ENCODE measurements around the gene PDE4A.
A peak's percentile ranks its signal among the peaks of the same experiment; 100 is the strongest.

Gene PDE4A

DNA sequence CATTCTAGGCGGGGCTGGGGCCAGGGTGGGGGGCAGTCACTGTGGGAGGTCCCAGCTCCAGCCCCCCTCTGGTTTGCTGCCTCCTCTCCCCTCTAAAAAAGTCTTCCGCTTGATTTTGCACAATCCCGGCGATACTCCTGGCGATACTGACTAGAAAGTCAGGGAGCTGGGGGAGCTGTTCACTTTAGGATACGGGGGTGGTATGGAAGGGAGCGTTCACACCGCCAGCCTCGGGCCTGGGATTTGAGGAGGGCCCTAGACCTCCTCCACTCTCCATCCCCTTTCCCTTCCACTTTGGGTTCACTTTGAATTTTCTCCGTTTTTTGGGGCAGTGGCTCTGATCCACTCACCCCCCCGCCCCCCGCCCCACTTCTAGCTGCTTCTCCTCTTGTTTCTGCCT, 47.8 kb downstream of the PDE4A start:
- DNase-seq = no peak

DNA sequence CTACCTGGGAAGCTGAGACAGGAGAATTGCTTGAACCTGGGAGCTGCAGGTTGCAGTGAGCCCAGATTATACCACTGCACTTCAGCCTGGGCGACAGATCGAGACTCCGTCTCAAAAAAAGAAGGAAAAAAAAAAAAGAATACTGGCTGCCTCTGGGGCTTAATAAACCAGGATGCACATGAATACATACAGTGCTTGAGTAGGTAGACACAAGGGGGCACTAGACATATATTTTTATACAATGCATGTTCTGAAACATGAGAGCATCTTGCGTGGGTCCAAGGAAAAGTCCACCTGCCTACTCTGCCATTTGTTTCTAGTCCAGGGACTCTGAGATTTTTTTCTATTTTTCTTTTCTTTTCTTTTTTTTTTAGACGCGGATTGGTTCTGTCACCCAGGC, 51.6 kb downstream of the PDE4A start:
- peak; percentile 25 for DNase-seq

DNA sequence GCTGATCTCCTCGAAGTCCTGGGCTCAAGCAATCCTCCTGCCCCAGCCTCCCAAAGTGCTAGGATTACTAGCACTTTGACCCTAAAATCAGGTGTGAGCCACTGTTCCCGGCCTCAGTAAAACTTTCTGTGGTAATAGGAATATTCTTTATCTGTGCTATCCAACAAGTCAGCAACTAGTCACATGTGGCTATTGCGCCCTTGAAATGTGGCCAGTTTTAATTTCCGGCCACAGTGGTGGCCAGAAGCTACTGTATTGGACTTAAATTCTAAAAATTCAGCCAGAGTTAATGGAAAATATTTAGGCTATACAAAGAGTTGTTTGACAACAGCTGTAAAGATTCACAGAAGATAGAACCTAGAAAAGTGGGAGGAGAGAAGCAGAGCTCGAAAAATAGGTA, 52.9 kb downstream of the PDE4A start:
- no peak for DNase-seq

DNA sequence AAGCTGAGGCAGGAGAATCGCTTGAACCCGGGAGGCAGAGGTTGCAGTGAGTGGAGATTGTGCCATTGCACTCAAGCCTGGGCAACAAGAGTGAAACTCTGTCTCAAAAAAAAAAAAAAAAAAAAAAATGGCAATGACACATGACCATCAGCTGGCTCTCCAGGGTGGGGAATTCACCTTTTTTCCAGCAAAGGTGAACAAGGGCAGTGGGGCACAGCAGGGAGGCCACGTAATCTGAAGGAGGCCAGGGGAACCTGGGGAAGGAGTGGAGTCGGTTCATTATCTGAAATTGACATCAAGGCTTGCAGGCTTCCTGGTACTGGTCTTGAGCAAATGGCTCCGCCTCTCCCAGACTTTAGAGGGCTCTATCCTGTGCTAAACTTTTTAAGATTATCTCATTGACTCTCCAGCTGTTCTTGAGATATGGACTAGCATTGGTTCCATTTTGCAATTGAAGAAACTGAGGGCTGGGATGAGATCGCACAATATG, 54.7 kb downstream of the PDE4A start:
- no peak for DNase-seq

DNA sequence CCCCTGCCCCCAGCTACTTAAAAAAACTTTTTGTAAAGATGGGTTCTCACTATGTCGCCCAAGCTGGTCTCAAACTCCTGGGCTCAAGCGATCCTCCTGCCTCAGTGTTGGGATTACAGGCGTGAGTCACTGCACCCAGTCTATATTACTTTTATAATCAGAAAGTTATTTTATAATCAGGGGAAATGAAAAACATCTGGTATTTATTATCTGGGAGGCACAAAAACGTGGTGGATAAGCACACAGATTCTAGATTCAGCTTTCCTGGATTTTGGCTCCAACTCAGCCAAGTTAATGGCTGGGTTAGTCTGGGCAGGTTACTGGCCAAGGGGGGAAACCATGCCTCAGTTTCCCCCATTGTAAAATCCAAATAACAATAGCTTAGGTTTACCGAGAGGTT, 58.1 kb downstream of the PDE4A start:
- no peak for DNase-seq

DNA sequence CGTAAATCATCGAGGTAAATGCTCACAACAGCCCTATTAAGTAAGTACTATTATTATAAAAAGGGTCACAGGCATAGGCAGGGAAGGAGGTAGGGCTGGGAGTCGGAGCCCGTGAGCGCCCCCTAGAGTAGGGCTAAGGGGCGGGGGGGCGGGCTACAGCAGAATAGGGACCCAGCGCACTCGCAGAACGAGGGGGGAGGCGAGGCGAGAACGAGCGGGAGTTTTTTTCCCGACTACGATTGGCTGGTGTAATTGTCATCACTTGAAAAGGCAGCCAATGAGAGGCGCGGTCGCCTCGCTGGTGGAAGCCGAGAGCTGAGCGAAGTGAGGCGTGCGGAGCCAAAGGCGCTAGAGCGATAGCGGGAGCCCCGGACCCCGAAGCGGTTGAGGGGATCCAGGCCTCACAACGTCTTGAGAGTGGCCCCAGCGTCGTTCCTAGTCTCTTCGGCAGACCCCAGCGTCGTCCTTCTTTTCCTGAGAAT, 58.6 kb downstream of the PDE4A start:
- DNase-seq = peak; percentile 93

DNA sequence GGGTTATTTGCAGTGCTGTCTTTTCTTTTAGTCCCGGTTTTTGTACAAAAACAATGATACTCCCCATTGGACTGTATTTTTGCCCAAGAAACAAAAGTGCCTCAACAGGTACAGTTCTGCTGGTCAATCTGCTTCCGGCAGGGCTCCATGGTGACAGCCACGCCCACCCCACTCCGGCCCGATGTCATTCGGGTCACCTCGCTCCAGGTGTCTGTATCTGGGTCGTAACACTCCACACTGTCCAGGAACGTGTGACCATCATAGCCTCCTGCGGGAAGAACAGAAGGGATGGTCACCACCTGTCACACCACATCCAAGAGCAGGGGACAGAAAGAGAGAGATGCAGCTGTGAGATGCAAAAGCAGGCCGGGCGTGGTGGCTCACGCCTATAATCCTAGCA, 66.2 kb downstream of the PDE4A start:
- DNase-seq = no peak

DNA sequence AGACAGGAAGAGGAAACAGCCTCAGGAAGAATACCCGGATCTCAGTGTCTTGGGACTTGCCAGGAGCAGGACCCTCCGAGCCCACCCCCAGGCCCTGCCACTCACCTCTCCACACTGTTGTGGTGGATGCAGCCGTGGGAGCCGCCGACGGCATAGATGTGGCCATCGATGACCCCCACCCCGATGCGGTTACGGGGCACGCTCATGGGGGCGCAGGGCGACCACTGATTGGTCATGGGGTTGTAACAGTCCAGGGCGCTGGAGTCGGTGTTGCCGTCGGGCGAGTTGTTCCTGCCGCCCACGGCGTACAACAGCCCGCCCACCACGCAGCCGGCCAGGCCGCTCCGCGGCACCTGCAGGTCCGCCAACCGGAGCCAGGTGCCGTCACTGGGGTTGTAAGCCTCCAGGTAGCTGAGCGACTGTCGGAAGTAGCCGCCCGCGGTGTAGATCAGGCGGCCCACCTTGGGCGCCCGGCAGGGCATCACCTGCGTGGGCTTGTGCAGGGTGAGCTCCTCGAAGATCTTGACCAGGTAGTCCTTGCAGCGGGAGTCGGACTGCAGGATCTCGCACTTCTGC, 71.2 kb downstream of the PDE4A start:
- no peak for DNase-seq

DNA sequence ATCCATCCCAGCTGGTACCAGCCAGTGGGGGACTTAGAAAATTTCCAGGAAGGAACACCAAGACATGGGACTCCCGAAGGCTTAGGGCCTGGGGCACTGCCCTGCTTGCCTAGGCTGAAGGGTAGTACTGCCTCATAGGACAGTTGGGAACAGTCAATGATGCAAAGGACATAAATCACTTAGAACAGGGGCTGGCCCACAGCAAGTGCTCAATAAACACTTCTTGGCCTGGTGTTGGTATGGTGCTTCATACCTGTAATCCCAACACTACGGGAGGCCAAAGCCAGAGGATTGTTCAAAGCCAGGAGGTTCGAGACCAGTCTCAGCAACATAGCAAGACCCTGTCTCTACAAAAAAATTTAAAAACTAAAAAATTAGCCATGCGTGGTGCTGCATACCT, 77.0 kb downstream of the PDE4A start:
- no peak for DNase-seq

DNA sequence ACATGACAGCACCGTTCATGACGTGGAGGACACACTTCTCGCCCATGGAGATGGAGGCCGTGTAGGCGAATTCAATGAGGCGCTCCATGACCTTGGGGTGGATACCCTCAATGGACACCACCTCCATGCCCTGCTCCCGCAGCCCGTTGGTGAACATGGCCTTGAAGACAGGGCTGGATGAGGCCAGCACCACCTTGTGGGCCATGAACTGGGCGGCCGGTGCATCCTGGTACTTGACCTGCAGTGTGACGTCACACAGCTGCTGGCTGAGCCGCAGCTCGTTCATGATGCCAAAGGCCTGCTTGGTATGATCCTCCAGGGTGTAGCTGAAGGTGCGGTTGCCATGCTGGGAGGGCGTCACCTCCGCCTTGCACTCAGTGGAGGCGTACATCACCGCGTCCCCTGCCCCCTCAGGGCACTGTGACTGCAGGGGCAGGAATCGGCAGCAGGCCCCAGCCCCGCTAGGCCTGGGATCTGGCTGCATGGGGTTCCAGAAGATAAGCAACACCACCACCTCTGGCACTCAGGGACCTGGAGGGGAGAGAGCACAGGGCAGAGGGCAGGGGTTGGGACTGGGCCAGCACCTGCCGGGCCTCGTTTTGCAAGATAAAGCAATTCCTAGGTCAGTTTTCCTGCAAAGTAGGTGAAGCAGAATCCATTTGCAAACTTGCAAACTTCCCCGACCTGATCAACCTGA, 79.4 kb downstream of the PDE4A start:
- no peak for DNase-seq

DNA sequence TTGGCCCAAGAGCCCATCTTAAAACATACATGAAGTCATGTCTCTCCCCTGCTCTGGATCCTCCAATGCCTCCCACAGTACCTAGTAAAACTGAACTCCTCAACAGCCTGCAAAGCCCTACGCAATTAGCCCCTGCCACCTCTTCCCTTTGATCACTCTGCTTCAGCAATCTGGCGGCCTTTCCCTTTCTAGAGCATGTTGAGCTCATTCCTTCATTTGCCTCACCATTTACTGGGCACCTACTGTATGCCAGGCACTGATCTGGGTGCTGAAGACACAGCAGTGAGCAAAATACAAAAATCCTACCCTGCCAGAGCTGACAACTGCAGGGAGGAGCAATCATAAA, 79.9 kb downstream of the PDE4A start:
- DNase-seq = no peak

DNA sequence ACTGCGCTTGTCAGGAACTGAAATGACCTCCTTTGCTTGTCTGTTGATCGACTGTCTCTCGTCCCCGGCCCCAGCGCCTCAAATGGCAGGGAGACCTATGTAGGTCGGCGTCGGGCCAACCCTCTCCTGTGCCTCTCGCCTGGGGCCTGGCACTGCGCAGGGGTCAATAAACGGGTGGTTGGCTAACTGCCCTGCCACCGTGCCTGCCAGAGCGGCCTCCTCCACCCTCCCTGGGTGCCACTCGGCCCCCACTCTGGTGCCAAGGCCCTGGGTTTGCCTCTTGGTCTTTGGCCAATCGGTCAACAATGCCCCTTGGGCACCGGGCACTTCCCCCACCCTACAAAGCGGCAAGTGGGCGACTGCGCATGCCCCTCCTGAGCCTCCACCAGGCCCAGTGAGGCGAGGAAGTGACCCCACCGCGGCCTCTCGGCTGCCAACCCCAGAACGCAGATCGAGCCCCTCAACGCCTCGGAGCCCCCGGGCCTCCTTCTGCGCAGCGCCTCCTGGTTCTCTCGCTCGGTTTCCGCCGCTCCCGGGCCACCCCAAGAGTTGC, 81.7 kb downstream of the PDE4A start:
- no peak for DNase-seq

DNA sequence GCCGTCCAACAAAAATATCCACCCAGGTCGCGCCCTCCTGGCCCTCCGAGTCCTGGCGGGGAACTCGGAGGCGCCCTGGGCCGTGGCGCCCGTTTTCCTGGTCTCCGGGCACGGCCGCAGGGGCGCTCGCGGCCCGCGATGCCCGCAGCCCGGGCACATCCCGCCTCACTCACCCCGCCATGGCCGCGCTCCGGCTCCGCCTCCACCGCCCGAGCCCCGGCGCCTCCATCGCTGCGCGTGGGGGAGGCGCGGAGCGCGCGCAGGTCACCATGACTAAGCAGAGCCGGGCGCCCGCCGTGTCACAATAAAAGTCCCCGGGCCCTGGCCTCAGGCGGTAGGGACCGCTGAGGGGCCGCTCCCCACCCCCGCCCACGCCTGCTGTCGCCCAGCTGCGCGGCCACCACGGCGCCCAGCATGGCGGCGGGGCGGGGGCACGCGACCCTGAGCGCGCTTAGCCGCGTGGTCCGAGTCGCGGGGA, 82.2 kb downstream of the PDE4A start:
- peak; percentile 91 for DNase-seq

DNA sequence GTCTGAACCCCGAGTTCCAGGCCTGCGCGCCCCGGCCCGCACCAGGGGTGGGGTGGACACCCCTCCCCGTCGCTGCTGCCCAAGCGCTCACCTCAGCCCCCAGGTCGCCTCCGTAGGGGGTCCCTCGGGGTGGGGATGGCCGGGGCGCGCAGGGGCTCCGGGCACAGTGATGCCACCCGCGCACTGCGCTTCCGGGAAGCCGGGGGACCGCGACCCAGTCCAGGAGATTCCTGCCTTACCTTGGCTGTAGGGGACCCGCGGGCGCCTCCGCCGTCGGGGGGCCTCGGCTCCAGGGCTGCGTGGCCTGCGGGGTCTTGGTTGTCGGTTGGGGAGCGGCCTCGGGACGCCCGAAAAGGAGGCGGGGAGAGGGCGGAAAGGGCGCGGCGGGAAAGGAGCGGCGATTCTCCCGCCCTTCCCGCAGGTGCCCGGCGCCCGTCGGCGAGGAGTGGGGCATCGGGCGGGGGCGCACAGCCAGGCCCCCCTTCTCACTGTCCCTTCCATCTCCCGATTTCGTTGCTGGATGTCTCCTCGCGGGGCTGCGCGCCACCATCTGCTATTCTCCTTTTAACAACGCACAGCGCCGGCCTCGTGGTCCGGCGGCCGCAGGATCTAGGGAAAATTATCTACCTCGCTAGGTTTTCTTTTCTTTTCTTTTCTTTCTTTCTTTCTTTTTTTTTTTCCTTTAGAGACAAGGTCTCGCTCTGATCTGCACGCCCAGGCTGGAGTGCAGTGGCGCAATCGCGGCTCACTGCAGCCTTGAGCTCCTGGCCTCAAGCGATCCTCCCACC, 82.9 kb downstream of the PDE4A start, which contains the start of gene KEAP1:
TSS of gene KEAP1 (minus strand) at position 355 of the 788 bp plus-strand sequence. CDS start 3,323 bp downstream, outside the sequence.
- no peak for DNase-seq

DNA sequence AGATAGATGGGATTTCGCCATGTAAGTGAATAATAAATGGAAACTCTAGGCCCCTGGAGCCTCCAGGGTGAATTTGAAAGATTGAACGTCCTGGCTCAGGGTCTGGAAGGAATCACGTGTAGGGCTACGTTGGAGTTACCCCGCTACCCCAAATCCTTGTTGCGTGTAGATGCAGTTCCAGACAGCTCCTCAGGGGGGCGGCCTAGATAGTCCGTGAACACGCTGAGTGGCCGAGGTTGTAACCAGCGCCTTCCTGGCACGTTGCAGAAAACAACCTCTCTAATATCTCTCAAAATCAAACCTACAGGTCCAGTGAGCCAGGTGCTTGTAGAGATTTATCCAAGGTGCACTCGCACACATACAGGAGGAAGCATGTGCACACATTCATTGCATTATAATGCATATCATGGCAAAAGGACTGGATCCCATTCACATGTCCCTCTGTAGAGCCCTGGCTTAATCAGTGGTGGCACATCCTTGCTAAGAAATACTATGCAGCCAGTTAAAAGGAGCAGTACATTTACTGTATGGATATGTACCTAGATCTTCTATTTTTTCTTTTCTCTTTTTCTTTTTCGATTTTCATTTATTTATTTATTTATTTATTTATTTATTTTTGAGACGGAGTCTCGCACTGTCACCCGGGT, 85.4 kb downstream of the PDE4A start:
- DNase-seq = peak; percentile 80

DNA sequence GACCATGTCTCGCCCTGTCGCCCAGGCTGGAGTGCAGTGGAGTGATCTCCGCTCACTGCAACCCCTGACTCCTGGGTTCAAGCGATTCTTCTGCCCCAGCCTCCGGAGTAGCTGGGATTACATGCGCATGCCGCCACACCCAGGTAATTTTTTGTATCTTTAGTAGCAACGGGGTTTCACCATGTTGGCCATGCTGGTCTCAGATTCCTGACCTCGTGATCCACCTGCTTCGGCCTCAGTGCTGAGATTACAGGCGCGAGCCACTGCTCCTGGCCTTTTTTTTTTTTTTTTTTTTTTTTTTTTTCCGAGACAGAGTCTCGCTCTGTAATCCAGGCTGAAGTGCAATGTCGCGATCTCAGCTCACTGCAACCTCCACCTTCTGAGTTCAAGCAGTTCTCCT, 87.7 kb downstream of the PDE4A start:
- DNase-seq = no peak

DNA sequence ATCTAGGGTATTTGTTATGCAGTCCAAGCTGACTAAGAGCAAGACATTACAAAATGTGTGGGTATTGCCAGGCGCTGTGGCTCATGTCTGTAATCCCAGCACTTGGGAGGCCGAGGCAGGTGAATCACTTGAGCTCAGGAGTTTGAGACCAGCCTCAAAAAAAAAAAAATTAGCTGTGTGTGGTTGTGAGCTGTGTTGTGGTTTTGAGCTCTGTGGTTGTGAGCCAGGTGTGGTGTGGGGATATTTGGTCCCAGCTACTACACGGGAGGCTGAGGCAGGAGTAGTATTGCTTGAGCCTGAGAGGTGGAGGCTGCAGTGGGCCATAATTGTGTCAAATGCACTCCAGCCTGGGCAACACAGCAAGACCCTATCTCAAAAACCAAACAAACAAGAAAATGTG, 88.4 kb downstream of the PDE4A start:
- peak; percentile 45 for DNase-seq

DNA sequence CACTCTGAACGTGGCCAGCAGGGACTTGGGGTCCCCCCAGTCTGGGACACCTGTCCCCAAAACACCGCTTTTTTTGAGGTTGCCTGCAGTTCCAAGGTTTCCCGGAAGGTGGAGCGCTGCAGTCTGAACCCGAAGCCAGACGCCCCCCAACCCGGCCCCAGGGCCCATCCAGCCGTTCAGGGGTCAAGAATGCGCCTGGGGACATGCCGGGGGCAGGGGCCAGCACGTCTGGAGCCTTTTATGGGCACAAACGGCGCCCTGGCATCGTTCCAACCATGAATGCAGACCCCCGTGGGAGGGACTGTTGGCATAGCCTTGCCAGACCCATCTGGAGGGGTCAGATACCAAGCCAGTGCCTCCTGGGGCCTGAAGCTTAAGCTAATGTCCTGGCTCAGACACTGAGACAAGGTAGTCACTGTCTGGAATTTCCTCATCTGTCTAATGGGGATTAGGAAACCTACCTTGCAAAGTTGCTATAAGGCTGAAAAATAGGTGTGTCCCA, 90.0 kb downstream of the PDE4A start:
- peak; percentile 49 for DNase-seq

DNA sequence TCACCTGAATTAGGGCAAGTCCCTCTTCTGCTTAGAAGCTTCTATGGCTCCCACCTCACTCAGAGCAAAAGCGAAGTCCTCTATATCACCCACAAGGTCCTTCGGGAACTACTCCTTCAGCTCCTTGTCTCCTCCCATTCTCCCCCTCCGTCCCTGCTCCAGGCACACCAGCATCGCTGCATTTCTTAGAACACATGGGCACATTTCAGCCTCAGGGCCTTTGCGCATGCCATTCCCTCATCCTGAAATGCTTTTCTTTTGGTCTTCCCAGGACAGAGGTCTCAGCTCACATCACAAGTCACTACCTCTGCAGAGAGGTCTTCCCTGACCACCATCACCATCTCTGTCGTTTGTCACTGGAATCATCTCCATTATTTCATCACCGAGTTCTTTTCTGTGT, 92.9 kb downstream of the PDE4A start:
- no peak for DNase-seq

DNA sequence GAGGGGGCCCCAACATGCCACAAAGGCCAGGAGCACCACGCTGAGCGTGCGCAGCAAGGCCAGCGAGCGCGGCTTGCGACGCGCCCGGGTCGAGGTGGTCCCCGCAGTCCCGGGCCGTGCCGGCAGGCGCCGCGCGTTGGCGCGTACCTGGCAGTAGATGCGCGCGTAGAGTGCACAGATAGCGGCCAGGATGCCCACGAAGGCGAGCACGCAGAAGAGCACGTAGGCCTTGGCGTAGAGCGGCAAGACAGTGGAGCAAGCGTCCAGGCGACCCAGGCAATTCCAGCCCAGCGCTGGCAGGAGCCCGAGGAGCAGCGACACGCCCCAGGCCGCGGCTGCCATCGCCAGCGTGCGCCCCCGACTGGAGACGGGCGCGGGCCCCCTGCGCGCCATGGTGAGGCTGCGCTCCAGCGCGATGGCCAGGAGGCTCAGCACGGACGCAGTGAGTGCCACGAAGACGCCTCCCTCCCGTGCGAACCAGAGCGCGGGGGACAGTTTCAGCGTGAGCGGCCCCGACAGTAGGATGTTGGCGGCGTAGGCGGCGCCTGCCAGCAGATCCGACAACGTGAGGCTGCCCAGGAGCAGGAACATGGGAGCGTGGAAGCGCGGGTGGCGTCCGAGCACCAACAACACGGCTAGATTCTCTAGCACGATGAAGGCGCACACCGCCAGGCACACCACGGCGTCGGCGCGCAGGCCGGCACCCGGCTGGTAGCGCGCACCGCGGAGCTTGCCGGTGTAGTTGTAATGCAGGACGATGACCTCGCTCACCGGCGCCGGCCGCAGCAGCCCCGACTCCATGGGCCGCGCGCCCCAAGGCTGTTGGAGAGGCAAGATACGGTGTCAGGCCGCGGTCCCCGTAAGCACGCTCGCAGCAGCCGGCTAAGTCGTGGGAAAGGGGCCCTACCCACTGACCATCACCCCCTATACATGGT, 94.1 kb downstream of the PDE4A start:
- DNase-seq = no peak

DNA sequence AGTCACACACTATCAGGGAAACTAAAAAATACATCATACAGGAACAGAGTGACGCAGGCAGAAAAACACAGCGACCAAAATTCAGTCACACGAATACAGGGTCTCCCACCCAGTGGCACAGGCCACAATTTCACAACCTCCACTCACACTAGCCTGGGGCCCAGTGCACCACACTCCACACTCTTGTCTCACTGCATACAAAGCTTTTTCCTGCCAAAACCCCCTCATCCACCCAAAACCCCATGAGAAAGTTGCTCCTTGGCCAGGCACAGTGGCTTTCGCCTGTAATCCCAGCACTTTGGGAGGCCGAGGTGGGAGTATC, 95.7 kb downstream of the PDE4A start:
- DNase-seq = peak; percentile 66
